ENCODE measurements around the gene RASSF9. TPM values are rescaled to one million over a fixed set of nuclear protein-coding genes. Genes with fewer than 3 reads are reported as not detected.

Gene RASSF9
- total RNA-seq, 2 donors from 2014 or later = 2.4 to 3.2 TPM

DNA sequence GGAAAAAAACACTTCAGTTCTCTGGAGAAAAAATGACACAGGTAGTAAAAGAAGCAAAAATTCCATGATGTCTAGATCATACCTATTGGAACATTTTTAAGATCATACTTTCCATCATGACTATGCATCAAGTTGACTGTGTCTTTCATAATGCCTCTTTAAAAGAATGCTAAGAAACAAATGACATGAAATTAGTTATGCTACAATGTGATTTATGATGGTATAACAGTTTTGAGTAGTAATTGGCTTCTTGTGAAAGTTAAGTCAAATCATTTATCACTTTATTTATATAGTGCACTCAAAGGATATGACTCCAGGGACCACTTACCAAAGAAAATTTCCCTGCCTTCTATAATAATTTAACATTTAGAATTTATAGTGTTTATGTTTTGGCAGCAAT lies 28.5 kb downstream of the RASSF9 start:
- DNase-seq (ENCODE audit: low spot score) = no peak
- TF ChIP-seq, protein P1, sequence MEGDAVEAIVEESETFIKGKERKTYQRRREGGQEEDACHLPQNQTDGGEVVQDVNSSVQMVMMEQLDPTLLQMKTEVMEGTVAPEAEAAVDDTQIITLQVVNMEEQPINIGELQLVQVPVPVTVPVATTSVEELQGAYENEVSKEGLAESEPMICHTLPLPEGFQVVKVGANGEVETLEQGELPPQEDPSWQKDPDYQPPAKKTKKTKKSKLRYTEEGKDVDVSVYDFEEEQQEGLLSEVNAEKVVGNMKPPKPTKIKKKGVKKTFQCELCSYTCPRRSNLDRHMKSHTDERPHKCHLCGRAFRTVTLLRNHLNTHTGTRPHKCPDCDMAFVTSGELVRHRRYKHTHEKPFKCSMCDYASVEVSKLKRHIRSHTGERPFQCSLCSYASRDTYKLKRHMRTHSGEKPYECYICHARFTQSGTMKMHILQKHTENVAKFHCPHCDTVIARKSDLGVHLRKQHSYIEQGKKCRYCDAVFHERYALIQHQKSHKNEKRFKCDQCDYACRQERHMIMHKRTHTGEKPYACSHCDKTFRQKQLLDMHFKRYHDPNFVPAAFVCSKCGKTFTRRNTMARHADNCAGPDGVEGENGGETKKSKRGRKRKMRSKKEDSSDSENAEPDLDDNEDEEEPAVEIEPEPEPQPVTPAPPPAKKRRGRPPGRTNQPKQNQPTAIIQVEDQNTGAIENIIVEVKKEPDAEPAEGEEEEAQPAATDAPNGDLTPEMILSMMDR (IDR thresholded peaks at IDR 0.05) = no peak

DNA sequence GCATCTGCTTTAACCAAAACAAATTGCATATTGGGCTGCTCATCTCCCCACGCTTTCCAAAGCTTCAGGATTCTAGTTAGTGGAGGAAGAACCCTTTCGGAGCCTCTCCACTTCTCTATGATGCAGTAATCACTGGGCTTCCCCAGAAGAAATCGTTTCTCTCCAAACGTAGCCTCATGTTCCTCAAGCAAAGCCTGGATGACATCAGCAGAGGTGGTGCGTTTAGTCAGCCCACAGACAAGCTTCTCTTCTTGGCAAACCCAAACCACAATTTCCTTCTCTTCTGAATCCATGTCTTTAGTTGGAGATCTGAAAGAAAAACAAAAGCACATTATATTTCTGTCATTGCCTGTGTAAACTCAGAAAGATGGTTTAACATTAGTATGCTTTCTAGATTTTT lies 30.6 kb downstream of the RASSF9 start:
- Histone ChIP-seq H3K36me3 (no peaks in the 10 kb centered on the region), H3K27ac (no peak overlapping the region), H3K9me3 (no peaks in the 10 kb centered on the region), H3K4me3 (no peak overlapping the region), H3K27me3 (replicated peaks; ENCODE audit: insufficient read depth) (no peaks in the 10 kb centered on the region), H3K4me1 (ENCODE audit: control insufficient read depth in 1 of 2, low read depth in 2 of 2) (peaks cover 3 to 9% of the 10 kb centered on the region in 2 donors)
- no peak for ATAC-seq (ENCODE audit: insufficient number of reproducible peaks, low FRiP score, low read depth)
- TF ChIP-seq, protein P1 (IDR thresholded peaks at IDR 0.05) = no peak
- no peak for DNase-seq (ENCODE audit: low spot score)

More for the DNA sequence above, 28.5 kb downstream of the RASSF9 start:
- H3K36me3 ChIP-seq = no peaks in the 10 kb centered on the region
- no peaks in the 10 kb centered on the region for H3K27me3 ChIP-seq (replicated peaks; ENCODE audit: insufficient read depth)
- H3K4me3 ChIP-seq = no peak overlapping the region
- H3K4me1 ChIP-seq (ENCODE audit: control insufficient read depth in 1 of 2, low read depth in 2 of 2) = peaks cover 3 to 9% of the 10 kb centered on the region in 2 donors
- ATAC-seq (ENCODE audit: insufficient number of reproducible peaks, low FRiP score, low read depth) = no peak
- no peak overlapping the region for H3K27ac ChIP-seq
- no peaks in the 10 kb centered on the region for H3K9me3 ChIP-seq

DNA sequence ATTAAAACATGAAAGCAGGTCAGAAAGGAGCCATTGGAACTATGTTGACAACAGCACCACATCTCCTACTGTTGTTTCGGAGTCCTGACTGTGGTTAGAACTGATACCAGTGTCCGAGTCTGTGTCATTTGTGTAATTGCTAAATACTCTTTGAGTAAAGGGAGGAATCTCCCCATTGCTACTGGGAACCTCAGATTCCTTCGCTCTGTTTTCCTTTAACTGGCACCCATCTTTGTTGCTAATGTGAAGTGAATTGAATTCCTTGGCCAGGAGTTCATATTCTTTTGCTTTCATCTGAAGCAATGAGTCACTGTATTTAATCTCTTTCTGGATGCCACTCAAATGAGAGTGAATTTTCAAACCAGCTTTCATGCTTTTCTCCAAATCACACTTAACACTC lies 31.5 kb downstream of the RASSF9 start:
- no peak for ATAC-seq (ENCODE audit: insufficient number of reproducible peaks, low FRiP score, low read depth)

DNA sequence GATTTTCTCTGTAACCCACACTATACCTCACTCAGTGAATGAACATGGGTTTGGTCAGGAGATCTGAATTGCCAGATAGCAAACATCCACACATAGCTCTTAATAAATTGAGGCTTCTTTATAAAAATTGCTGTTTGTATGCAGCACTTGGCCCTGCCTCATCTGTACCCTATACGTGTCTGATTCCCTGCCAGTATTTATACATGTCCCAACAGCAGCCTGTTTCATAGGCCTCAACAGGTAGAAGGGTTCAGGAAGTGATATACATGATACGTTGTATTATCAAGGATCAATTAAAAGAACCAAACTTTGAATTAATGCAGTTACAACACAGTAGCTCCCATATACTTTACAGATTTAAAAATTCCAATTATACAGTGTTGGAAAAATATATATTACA lies 32.3 kb downstream of the RASSF9 start:
- TF ChIP-seq, protein P1 (IDR thresholded peaks at IDR 0.05) = no peak
- peaks cover 3 to 9% of the 10 kb centered on the region in 2 donors for H3K4me1 ChIP-seq (ENCODE audit: control insufficient read depth in 1 of 2, low read depth in 2 of 2)
- no peaks in the 10 kb centered on the region for H3K36me3 ChIP-seq
- DNase-seq (ENCODE audit: low spot score) (no peak), ATAC-seq (ENCODE audit: insufficient number of reproducible peaks, low FRiP score, low read depth) (no peak)
- H3K27me3 ChIP-seq (replicated peaks; ENCODE audit: insufficient read depth) = no peaks in the 10 kb centered on the region
- H3K4me3 ChIP-seq = no peak overlapping the region
- no peak overlapping the region for H3K27ac ChIP-seq
- H3K9me3 ChIP-seq = no peaks in the 10 kb centered on the region

More for the DNA sequence above, 31.5 kb downstream of the RASSF9 start:
- peaks cover 3 to 9% of the 10 kb centered on the region in 2 donors for H3K4me1 ChIP-seq (ENCODE audit: control insufficient read depth in 1 of 2, low read depth in 2 of 2)
- DNase-seq (ENCODE audit: low spot score) = no peak
- no peaks in the 10 kb centered on the region for H3K27me3 ChIP-seq (replicated peaks; ENCODE audit: insufficient read depth)
- TF ChIP-seq, protein P1 (IDR thresholded peaks at IDR 0.05) = no peak
- no peak overlapping the region for H3K27ac ChIP-seq
- no peak overlapping the region for H3K4me3 ChIP-seq
- H3K9me3 ChIP-seq = no peaks in the 10 kb centered on the region
- no peaks in the 10 kb centered on the region for H3K36me3 ChIP-seq

DNA sequence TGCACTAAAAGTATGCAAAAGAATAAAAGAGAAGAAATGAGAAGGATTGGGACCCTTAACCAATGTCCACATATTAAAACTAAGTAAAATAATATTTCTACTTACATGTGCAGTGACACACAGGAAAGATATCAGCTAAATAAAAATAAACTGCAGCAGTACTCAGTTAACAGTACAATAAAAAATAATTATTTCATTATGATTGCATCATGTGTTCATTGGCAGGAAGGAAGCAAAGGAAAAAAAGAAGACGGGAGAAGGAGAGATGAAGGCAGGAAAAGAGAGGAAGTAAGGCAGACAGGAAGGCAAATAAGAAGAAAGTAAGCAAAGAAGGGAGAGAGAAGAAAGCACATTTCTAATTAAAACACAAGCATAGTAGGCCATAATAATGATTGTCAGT lies 33.0 kb downstream of the RASSF9 start:
- no peak overlapping the region for H3K27ac ChIP-seq
- TF ChIP-seq, protein P1 (IDR thresholded peaks at IDR 0.05) = no peak
- H3K4me3 ChIP-seq = no peak overlapping the region
- peaks cover 3 to 9% of the 10 kb centered on the region in 2 donors for H3K4me1 ChIP-seq (ENCODE audit: control insufficient read depth in 1 of 2, low read depth in 2 of 2)
- ATAC-seq (ENCODE audit: insufficient number of reproducible peaks, low FRiP score, low read depth) (no peak), DNase-seq (ENCODE audit: low spot score) (no peak)
- H3K27me3 ChIP-seq (replicated peaks; ENCODE audit: insufficient read depth) = no peaks in the 10 kb centered on the region
- no peaks in the 10 kb centered on the region for H3K9me3 ChIP-seq
- H3K36me3 ChIP-seq = no peaks in the 10 kb centered on the region

All from thoracic aorta (tissue), 2 donors.